ENCODE results near the gene WDR5. TPM values are rescaled to one million over a fixed set of nuclear protein-coding genes. Genes with fewer than 3 reads are reported as not detected.

WDR5 gene
- polyA plus RNA-seq, 1 of the 3 experiments (the other 2 are of a cell fraction): 36.6 TPM

DNA sequence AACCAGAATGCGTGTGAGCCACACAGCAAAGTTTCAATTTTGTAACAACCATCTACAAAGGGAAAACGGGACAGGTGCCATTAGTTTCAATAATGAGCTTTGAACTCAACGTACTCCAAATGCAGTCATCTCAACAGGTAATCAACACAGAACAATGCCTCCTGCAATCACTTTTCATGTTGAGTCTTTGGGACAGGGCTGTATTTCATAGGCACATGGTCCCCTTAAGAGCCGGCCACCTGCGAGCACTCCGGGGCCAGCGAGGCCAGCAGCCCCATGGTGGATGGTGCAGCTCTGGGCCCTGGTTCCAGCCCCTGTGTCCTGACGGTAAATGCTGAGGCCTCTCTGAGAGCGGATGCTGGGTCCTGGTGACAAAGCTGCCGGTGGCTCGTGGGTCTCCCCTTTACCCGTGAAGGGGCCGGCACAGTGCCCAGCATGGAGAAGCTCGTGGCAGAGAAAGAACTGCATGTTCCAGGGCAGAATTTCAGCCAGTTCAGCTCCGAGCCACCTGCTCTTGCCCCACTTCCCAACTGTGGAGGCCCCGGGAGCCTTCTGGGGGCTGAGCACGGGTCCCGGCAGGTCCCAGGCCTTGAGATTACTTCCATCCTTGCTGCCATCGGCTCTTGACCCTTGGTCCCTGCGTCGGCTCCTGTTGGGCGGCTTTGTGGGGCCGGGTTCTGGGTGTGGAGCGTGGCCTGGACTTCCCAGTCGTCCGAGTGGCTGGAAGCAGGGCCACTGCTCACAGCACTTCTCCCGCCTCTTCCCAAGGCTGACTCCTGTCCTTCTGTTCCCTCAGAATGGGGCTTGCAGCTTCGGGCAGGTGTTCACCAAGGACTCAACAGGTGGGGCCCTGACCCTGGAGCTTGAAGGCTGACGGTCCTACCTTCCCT is 54.6 kb downstream of the WDR5 start:
- Histone ChIP-seq H3K27me3 (ENCODE audit: insufficient read depth) (no peaks in the 10 kb centered on the region), H3K4me3 (ENCODE audit: low read depth in 2 of 2, low read length in 1 of 2) (no peak overlapping the region), H3K36me3 (replicated peaks in 1 of 2; ENCODE audit: control insufficient read depth in 1 of 2, insufficient read depth in 2 of 2, low read length in 1 of 2) (no peaks in the 10 kb centered on the region), H3K79me2 (ENCODE audit: insufficient read depth) (no peaks in the 10 kb centered on the region), H3K4me2 (no peak overlapping the region), H3F3A (replicated peaks; ENCODE audit: insufficient read depth) (peaks cover 7% of the 10 kb centered on the region), H3K9ac (no peak overlapping the region), H4K20me1 (ENCODE audit: insufficient read depth) (no peaks in the 10 kb centered on the region), H3K9me2 (no peaks in the 10 kb centered on the region), H3K9me3 (no peaks in the 10 kb centered on the region), H3K4me1 (ENCODE audit: control insufficient read depth in 1 of 2, insufficient read depth in 2 of 2, low read depth in 1 of 2, low read length in 1 of 2) (no peaks in the 10 kb centered on the region; a peak in 1 of 4 replicates), H2AFZ (ENCODE audit: low read depth) (no peak overlapping the region), H3K27ac (ENCODE audit: low read depth in 2 of 2, low read length in 1 of 2) (no peak overlapping the region)
- ChIA-PET POLR2A (no interaction called here), CTCF (interaction anchor here (0.6 to 2.3 kb wide), 6 partner anchors 15 to 1710 kb away, joined by 3 to 6 read pairs (median 4); no protein-coding TSS in a partner anchor)
- TF ChIP-seq TEAD4 (IDR thresholded peaks at IDR 0.05; ENCODE audit: borderline replicate concordance, insufficient read depth): no peak
- no peak for TF ChIP-seq CHD2 (IDR thresholded peaks at IDR 0.05; ENCODE audit: low read length, partially characterized antibody)
- TF ChIP-seq FOSL2 (IDR thresholded peaks at IDR 0.05; ENCODE audit: borderline replicate concordance, low read depth): no peak
- TF ChIP-seq, protein P1, sequence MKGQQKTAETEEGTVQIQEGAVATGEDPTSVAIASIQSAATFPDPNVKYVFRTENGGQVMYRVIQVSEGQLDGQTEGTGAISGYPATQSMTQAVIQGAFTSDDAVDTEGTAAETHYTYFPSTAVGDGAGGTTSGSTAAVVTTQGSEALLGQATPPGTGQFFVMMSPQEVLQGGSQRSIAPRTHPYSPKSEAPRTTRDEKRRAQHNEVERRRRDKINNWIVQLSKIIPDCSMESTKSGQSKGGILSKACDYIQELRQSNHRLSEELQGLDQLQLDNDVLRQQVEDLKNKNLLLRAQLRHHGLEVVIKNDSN (IDR thresholded peaks at IDR 0.05; ENCODE audit: borderline replicate concordance, low read depth): no peak
- TF ChIP-seq, protein P2, sequence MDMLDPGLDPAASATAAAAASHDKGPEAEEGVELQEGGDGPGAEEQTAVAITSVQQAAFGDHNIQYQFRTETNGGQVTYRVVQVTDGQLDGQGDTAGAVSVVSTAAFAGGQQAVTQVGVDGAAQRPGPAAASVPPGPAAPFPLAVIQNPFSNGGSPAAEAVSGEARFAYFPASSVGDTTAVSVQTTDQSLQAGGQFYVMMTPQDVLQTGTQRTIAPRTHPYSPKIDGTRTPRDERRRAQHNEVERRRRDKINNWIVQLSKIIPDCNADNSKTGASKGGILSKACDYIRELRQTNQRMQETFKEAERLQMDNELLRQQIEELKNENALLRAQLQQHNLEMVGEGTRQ (IDR thresholded peaks at IDR 0.05; ENCODE audit: borderline replicate concordance, low read depth, low read length): no peak
- TF ChIP-seq, protein P3, sequence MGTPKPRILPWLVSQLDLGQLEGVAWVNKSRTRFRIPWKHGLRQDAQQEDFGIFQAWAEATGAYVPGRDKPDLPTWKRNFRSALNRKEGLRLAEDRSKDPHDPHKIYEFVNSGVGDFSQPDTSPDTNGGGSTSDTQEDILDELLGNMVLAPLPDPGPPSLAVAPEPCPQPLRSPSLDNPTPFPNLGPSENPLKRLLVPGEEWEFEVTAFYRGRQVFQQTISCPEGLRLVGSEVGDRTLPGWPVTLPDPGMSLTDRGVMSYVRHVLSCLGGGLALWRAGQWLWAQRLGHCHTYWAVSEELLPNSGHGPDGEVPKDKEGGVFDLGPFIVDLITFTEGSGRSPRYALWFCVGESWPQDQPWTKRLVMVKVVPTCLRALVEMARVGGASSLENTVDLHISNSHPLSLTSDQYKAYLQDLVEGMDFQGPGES (IDR thresholded peaks at IDR 0.05; ENCODE audit: low read depth, low read length): no peak
- no peak for TF ChIP-seq RXRA (IDR thresholded peaks at IDR 0.05; ENCODE audit: borderline replicate concordance, low read depth)
- no peak for TF ChIP-seq RCOR1 (IDR thresholded peaks at IDR 0.05; ENCODE audit: low read length)
- no peak for TF ChIP-seq EZH2phosphoT487 (IDR thresholded peaks at IDR 0.05; ENCODE audit: borderline replicate concordance, low read depth)
- TF ChIP-seq YY1 (IDR thresholded peaks at IDR 0.05; ENCODE audit: low read depth): no peak
- TF ChIP-seq FOXJ3 (CRISPR knock-in tag; IDR thresholded peaks at IDR 0.05): no peak
- TF ChIP-seq, protein P4, sequence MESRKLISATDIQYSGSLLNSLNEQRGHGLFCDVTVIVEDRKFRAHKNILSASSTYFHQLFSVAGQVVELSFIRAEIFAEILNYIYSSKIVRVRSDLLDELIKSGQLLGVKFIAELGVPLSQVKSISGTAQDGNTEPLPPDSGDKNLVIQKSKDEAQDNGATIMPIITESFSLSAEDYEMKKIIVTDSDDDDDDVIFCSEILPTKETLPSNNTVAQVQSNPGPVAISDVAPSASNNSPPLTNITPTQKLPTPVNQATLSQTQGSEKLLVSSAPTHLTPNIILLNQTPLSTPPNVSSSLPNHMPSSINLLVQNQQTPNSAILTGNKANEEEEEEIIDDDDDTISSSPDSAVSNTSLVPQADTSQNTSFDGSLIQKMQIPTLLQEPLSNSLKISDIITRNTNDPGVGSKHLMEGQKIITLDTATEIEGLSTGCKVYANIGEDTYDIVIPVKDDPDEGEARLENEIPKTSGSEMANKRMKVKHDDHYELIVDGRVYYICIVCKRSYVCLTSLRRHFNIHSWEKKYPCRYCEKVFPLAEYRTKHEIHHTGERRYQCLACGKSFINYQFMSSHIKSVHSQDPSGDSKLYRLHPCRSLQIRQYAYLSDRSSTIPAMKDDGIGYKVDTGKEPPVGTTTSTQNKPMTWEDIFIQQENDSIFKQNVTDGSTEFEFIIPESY (IDR thresholded peaks at IDR 0.05; ENCODE audit: borderline replicate concordance, low read depth): no peak
- no peak for TF ChIP-seq TAF1 (IDR thresholded peaks at IDR 0.05; ENCODE audit: borderline replicate concordance, low read depth, low read length)
- no peak for TF ChIP-seq NFIC (IDR thresholded peaks at IDR 0.05; ENCODE audit: borderline replicate concordance)
- TF ChIP-seq FOXM1 (IDR thresholded peaks at IDR 0.05; ENCODE audit: low read depth): no peak
- DNase-seq: peak; percentile 20
- 72% methylated on average over 19 of the region's 29 CpGs for WGBS (ENCODE audit: low lambda C conversion rate)
